GM18508 (cell line): ENCODE results near the gene PCMTD2.
"Not testable (repeated sequence)": the region's sequence is repeated elsewhere in the genome, so short reads cannot be mapped to it uniquely, and the experiment has no call there.

Experiments used
- ATAC-seq: cut with Tn5 transposase; IDR thresholded peaks from one replicate; pipeline ENCODE4 v1.9.1; 2021; ENCODE audit warnings: moderate number of reproducible peaks; ENCODE audit not compliant: insufficient read depth, unreplicated experiment

Gene PCMTD2

GRCh38 chr20:64223526-64224067 is 32.0 kb upstream of the PCMTD2 start:
- ATAC-seq = no peak

GRCh38 chr20:64224351-64225170 is 31.0 kb upstream of the PCMTD2 start:
- no peak for ATAC-seq

GRCh38 chr20:64225171-64225595 is 30.4 kb upstream of the PCMTD2 start:
- no peak for ATAC-seq

- no peak for ATAC-seq
Measured at GRCh38 chr20:64225828-64226598, 29.5 kb upstream of the PCMTD2 start.

- no peak for ATAC-seq
Measured at GRCh38 chr20:64226686-64227580, 28.6 kb upstream of the PCMTD2 start.

GRCh38 chr20:64228086-64228653 is 27.4 kb upstream of the PCMTD2 start:
- no peak for ATAC-seq

GRCh38 chr20:64228751-64229506 is 26.6 kb upstream of the PCMTD2 start:
- no peak for ATAC-seq

GRCh38 chr20:64229507-64230061 is 26.0 kb upstream of the PCMTD2 start:
- ATAC-seq = no peak

- no peak for ATAC-seq
Measured at GRCh38 chr20:64230461-64231145, 24.9 kb upstream of the PCMTD2 start.

GRCh38 chr20:64231621-64232550 is 23.7 kb upstream of the PCMTD2 start:
- no peak for ATAC-seq

- ATAC-seq = no peak
Measured at GRCh38 chr20:64232794-64233193, 22.8 kb upstream of the PCMTD2 start.

GRCh38 chr20:64233725-64234124 is 21.8 kb upstream of the PCMTD2 start:
- ATAC-seq = no peak

GRCh38 chr20:64234291-64234791 is 21.2 kb upstream of the PCMTD2 start:
- ATAC-seq = no peak

GRCh38 chr20:64234921-64235565 is 20.5 kb upstream of the PCMTD2 start:
- ATAC-seq = not testable (repeated sequence)

GRCh38 chr20:64236137-64237088 is 19.1 kb upstream of the PCMTD2 start:
- no peak for ATAC-seq

- no peak for ATAC-seq
Measured at GRCh38 chr20:64237316-64237715, 18.2 kb upstream of the PCMTD2 start.
